C4-2B (cell line): ENCODE results near the gene LRRC37B.
"Not testable (repeated sequence)": the region's sequence is repeated elsewhere in the genome, so short reads cannot be mapped to it uniquely, and the experiment has no call there.

ENCODE experiments used
- CTCF ChIP-seq: fragments of 450-650 bp; conservative IDR thresholded peaks from 2 replicates; pipeline ENCODE4 v1.5.1; 2017; ENCODE audit warnings: mild to moderate bottlenecking
- ZFX ChIP-seq: fragments of 450-650 bp; IDR thresholded peaks from 2 replicates; pipeline ENCODE4 v1.6.1; 2017

GRCh38 chr17:32042266-32042665 is 35.1 kb downstream of the LRRC37B start:
- not testable (repeated sequence) for TF ChIP-seq CTCF, ZFX
